SK-N-SH (cell line): ENCODE measurements around the gene KIAA1191.

Experiments used
- CHD2 ChIP-seq: fragments of 150-350 bp; IDR thresholded peaks from 2 replicates; pipeline ENCODE4 v1.6.1; 2018; ENCODE audit warnings: low read length; ENCODE audit not compliant: partially characterized antibody
- EP300 ChIP-seq, 2 experiments: IDR thresholded peaks; 2 replicates each; pipeline versions ENCODE4 v1.4.0 to v1.6.1; 2012; ENCODE audit warnings: borderline replicate concordance in 1 of 2, low read depth in 1 of 2, low read length in 1 of 2
- EZH2phosphoT487 ChIP-seq: fragments of 200-600 bp; sonication (generic); IDR thresholded peaks from 2 replicates; pipeline ENCODE4 v1.6.1; 2017; ENCODE audit warnings: low read depth, mixed run types, mild to moderate bottlenecking, antibody characterized with exemption, moderate library complexity, borderline replicate concordance
- GABPA ChIP-seq: IDR thresholded peaks from 2 replicates; pipeline ENCODE4 v1.4.0; 2012; ENCODE audit warnings: low read depth, mild to moderate bottlenecking
- MXI1 ChIP-seq: IDR thresholded peaks from 2 replicates; pipeline ENCODE4 v1.6.1; 2012; ENCODE audit warnings: mild to moderate bottlenecking, low read depth, low read length, improper control_type of control experiment
- NRF1 ChIP-seq: IDR thresholded peaks from 2 replicates; pipeline ENCODE4 v1.6.1; 2012; ENCODE audit warnings: low read depth, mild to moderate bottlenecking, low read length
- POLR2AphosphoS5 ChIP-seq: IDR thresholded peaks from 2 replicates; pipeline ENCODE4 v1.6.1; 2012; ENCODE audit warnings: low read depth, low read length
- RXRA ChIP-seq: IDR thresholded peaks from 2 replicates; pipeline ENCODE4 v1.4.0; 2012; ENCODE audit warnings: low read depth, mild to moderate bottlenecking, borderline replicate concordance
- TCF12 ChIP-seq: IDR thresholded peaks from 2 replicates; pipeline ENCODE4 v1.4.0; 2012
- TF ChIP-seq, protein P1 (sequence below): IDR thresholded peaks from 2 replicates; pipeline ENCODE4 v1.4.0; 2012; ENCODE audit warnings: low read depth
- TF ChIP-seq, protein P2 (sequence below): fragments of 200-600 bp; sonication (generic); IDR thresholded peaks from 2 replicates; pipeline ENCODE4 v1.6.1; 2017; ENCODE audit warnings: antibody characterized with exemption, mild to moderate bottlenecking, moderate library complexity
- TF ChIP-seq, protein P3 (sequence below): fragments of 150-350 bp; IDR thresholded peaks from 2 replicates; pipeline ENCODE4 v1.6.1; 2017; ENCODE audit warnings: antibody characterized with exemption, low read length, low read depth, borderline replicate concordance
- TF ChIP-seq, protein P4 (sequence below): IDR thresholded peaks from 2 replicates; pipeline ENCODE4; 2012

DNA sequence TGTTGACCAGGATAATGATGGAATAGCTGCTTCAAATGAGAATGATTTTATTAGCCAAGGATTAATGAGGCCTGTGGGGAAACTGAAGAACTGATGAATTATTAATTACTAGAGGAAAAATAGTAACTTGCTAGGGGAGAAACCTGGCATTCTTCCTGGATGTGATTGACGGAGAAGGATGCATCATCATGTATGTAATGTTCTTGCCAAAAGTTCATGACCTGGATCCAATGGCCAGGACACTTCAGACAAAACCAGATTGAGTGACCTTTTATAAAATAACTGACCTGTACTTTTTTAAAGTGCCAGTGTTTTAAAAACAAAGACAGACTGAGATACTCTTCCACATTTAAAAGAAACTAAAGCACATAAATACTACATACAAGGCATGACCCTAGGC is 23.7 kb downstream of the KIAA1191 start:
- TF ChIP-seq, protein P1, sequence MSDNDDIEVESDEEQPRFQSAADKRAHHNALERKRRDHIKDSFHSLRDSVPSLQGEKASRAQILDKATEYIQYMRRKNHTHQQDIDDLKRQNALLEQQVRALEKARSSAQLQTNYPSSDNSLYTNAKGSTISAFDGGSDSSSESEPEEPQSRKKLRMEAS: no peak
- no peak for TF ChIP-seq TCF12
- TF ChIP-seq, protein P2, sequence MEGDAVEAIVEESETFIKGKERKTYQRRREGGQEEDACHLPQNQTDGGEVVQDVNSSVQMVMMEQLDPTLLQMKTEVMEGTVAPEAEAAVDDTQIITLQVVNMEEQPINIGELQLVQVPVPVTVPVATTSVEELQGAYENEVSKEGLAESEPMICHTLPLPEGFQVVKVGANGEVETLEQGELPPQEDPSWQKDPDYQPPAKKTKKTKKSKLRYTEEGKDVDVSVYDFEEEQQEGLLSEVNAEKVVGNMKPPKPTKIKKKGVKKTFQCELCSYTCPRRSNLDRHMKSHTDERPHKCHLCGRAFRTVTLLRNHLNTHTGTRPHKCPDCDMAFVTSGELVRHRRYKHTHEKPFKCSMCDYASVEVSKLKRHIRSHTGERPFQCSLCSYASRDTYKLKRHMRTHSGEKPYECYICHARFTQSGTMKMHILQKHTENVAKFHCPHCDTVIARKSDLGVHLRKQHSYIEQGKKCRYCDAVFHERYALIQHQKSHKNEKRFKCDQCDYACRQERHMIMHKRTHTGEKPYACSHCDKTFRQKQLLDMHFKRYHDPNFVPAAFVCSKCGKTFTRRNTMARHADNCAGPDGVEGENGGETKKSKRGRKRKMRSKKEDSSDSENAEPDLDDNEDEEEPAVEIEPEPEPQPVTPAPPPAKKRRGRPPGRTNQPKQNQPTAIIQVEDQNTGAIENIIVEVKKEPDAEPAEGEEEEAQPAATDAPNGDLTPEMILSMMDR: no peak
- no peak for TF ChIP-seq EP300 (IDR thresholded peaks at IDR 0.05; ENCODE audit: borderline replicate concordance in 1 of 2, low read depth in 1 of 2, low read length in 1 of 2)
- no peak for TF ChIP-seq POLR2AphosphoS5
- no peak for TF ChIP-seq GABPA
- TF ChIP-seq NRF1: no peak
- TF ChIP-seq, protein P3, sequence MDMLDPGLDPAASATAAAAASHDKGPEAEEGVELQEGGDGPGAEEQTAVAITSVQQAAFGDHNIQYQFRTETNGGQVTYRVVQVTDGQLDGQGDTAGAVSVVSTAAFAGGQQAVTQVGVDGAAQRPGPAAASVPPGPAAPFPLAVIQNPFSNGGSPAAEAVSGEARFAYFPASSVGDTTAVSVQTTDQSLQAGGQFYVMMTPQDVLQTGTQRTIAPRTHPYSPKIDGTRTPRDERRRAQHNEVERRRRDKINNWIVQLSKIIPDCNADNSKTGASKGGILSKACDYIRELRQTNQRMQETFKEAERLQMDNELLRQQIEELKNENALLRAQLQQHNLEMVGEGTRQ: no peak
- no peak for TF ChIP-seq EZH2phosphoT487
- TF ChIP-seq CHD2: no peak
- TF ChIP-seq, protein P4, sequence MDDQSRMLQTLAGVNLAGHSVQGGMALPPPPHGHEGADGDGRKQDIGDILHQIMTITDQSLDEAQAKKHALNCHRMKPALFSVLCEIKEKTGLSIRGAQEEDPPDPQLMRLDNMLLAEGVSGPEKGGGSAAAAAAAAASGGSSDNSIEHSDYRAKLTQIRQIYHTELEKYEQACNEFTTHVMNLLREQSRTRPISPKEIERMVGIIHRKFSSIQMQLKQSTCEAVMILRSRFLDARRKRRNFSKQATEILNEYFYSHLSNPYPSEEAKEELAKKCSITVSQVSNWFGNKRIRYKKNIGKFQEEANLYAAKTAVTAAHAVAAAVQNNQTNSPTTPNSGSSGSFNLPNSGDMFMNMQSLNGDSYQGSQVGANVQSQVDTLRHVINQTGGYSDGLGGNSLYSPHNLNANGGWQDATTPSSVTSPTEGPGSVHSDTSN: no peak
- no peak for TF ChIP-seq MXI1
- no peak for TF ChIP-seq RXRA
